Muscle layer of colon (tissue), 2 donors: ENCODE results near the gene ENPP6.

Experiments used
- H3K27ac ChIP-seq: one replicate; pipeline ENCODE4 v1.7.0; 2013; ENCODE audit warnings: low read depth, mild to moderate bottlenecking, low read length, moderate library complexity
- H3K27me3 ChIP-seq, 2 donors: one replicate each; pipeline ENCODE4 v1.7.0; 2013; ENCODE audit warnings: low read length in 2 of 2, mild to moderate bottlenecking in 2 of 2; ENCODE audit not compliant: insufficient read depth in 2 of 2, control insufficient read depth in 1 of 2
- H3K36me3 ChIP-seq: one replicate; pipeline ENCODE4 v1.7.0; 2013; ENCODE audit warnings: mild to moderate bottlenecking, low read length; ENCODE audit not compliant: insufficient read depth
- H3K4me1 ChIP-seq: one replicate; pipeline ENCODE4 v1.7.0; 2013; ENCODE audit warnings: mild to moderate bottlenecking, low read length; ENCODE audit not compliant: insufficient read depth
- H3K4me3 ChIP-seq, 2 donors: one replicate each; pipeline ENCODE4 v1.7.0; 2013; ENCODE audit warnings: low read length in 2 of 2, low read depth in 1 of 2, mild to moderate bottlenecking in 1 of 2, moderate library complexity in 1 of 2
- H3K9ac ChIP-seq: one replicate; pipeline ENCODE4 v1.7.0; 2013; ENCODE audit warnings: low read length
- H3K9me3 ChIP-seq: one replicate; pipeline ENCODE4 v1.7.0; 2013; ENCODE audit warnings: mild to moderate bottlenecking, low read length
- donor health status: abdominal sarcoma.
- donor health status: Adenocarcinoma of cecum.

ENPP6 gene

GRCh38 chr4:184200296-184200695 lies 17.4 kb downstream of the ENPP6 start:
- no peaks in the 10 kb centered on the region for H3K36me3 ChIP-seq
- no peak overlapping the region for H3K4me3 ChIP-seq
- no peaks in the 10 kb centered on the region for H3K27me3 ChIP-seq
- H3K9me3 ChIP-seq = no peaks in the 10 kb centered on the region
- no peak overlapping the region for H3K27ac ChIP-seq
- no peaks in the 10 kb centered on the region for H3K4me1 ChIP-seq
- no peak overlapping the region for H3K9ac ChIP-seq

GRCh38 chr4:184199780-184200179 lies 17.9 kb downstream of the ENPP6 start:
- Histone ChIP-seq H3K4me1 (no peaks in the 10 kb centered on the region), H3K36me3 (no peaks in the 10 kb centered on the region), H3K4me3 (no peak overlapping the region), H3K9me3 (no peaks in the 10 kb centered on the region), H3K27ac (no peak overlapping the region), H3K27me3 (no peaks in the 10 kb centered on the region), H3K9ac (no peak overlapping the region)

- H3K27ac ChIP-seq = no peak overlapping the region
- H3K9ac ChIP-seq = no peak overlapping the region
- no peaks in the 10 kb centered on the region for H3K27me3 ChIP-seq
- H3K4me3 ChIP-seq = no peak overlapping the region
- H3K36me3 ChIP-seq = no peaks in the 10 kb centered on the region
- no peaks in the 10 kb centered on the region for H3K4me1 ChIP-seq
- H3K9me3 ChIP-seq = no peaks in the 10 kb centered on the region
These were observed 19.5 kb downstream of the ENPP6 start for GRCh38 chr4:184198190-184198589.

GRCh38 chr4:184197536-184198082 lies 20.1 kb downstream of the ENPP6 start:
- no peaks in the 10 kb centered on the region for H3K4me1 ChIP-seq
- H3K9me3 ChIP-seq = no peaks in the 10 kb centered on the region
- H3K9ac ChIP-seq = no peak overlapping the region
- no peaks in the 10 kb centered on the region for H3K27me3 ChIP-seq
- no peaks in the 10 kb centered on the region for H3K36me3 ChIP-seq
- H3K4me3 ChIP-seq = no peak overlapping the region
- no peak overlapping the region for H3K27ac ChIP-seq

- Histone ChIP-seq H3K9ac (no peak overlapping the region), H3K4me3 (no peak overlapping the region), H3K4me1 (no peaks in the 10 kb centered on the region), H3K27me3 (no peaks in the 10 kb centered on the region), H3K36me3 (no peaks in the 10 kb centered on the region), H3K27ac (no peak overlapping the region), H3K9me3 (no peaks in the 10 kb centered on the region)
These were observed 20.8 kb downstream of the ENPP6 start for GRCh38 chr4:184196730-184197385.

- no peak overlapping the region for H3K27ac ChIP-seq
- no peak overlapping the region for H3K4me3 ChIP-seq
These were observed 23.8 kb downstream of the ENPP6 start for GRCh38 chr4:184193556-184194525.

GRCh38 chr4:184192933-184193332 lies 24.7 kb downstream of the ENPP6 start:
- Histone ChIP-seq H3K27ac (no peak overlapping the region), H3K4me3 (no peak overlapping the region), H3K4me1 (no peaks in the 10 kb centered on the region), H3K9me3 (no peaks in the 10 kb centered on the region), H3K36me3 (no peaks in the 10 kb centered on the region), H3K9ac (no peak overlapping the region), H3K27me3 (no peaks in the 10 kb centered on the region)

More at GRCh38 chr4:184193556-184194525, 23.8 kb downstream of the ENPP6 start:
- no peaks in the 10 kb centered on the region for H3K36me3 ChIP-seq
- no peaks in the 10 kb centered on the region for H3K9me3 ChIP-seq
- H3K9ac ChIP-seq = no peak overlapping the region
- no peaks in the 10 kb centered on the region for H3K27me3 ChIP-seq
- no peaks in the 10 kb centered on the region for H3K4me1 ChIP-seq

GRCh38 chr4:184191267-184191666 lies 26.4 kb downstream of the ENPP6 start:
- Histone ChIP-seq H3K9ac (no peak overlapping the region), H3K36me3 (no peaks in the 10 kb centered on the region), H3K27me3 (no peaks in the 10 kb centered on the region), H3K4me1 (no peaks in the 10 kb centered on the region), H3K9me3 (no peaks in the 10 kb centered on the region), H3K27ac (no peak overlapping the region), H3K4me3 (no peak overlapping the region)

- H3K9me3 ChIP-seq = no peaks in the 10 kb centered on the region
- H3K4me1 ChIP-seq = no peaks in the 10 kb centered on the region
- H3K36me3 ChIP-seq = no peaks in the 10 kb centered on the region
- H3K9ac ChIP-seq = no peak overlapping the region
- H3K27me3 ChIP-seq = no peaks in the 10 kb centered on the region
- no peak overlapping the region for H3K27ac ChIP-seq
- no peak overlapping the region for H3K4me3 ChIP-seq
These were observed 27.0 kb downstream of the ENPP6 start for GRCh38 chr4:184190711-184191110.

- no peak overlapping the region for H3K9ac ChIP-seq
These were observed 27.7 kb downstream of the ENPP6 start for GRCh38 chr4:184189966-184190365.

GRCh38 chr4:184188443-184189400 lies 29.0 kb downstream of the ENPP6 start:
- H3K9me3 ChIP-seq = no peaks in the 10 kb centered on the region
- no peaks in the 10 kb centered on the region for H3K27me3 ChIP-seq

More at GRCh38 chr4:184189966-184190365, 27.7 kb downstream of the ENPP6 start:
- H3K4me1 ChIP-seq = no peaks in the 10 kb centered on the region
- H3K27ac ChIP-seq = no peak overlapping the region
- no peaks in the 10 kb centered on the region for H3K9me3 ChIP-seq
- no peaks in the 10 kb centered on the region for H3K27me3 ChIP-seq
- H3K4me3 ChIP-seq = no peak overlapping the region
- no peaks in the 10 kb centered on the region for H3K36me3 ChIP-seq

More at GRCh38 chr4:184188443-184189400, 29.0 kb downstream of the ENPP6 start:
- no peak overlapping the region for H3K27ac ChIP-seq
- H3K9ac ChIP-seq = no peak overlapping the region
- H3K4me1 ChIP-seq = no peaks in the 10 kb centered on the region
- no peak overlapping the region for H3K4me3 ChIP-seq
- H3K36me3 ChIP-seq = no peaks in the 10 kb centered on the region
